Epithelial cell of esophagus (primary cell): ENCODE data around the gene ZNRF3.
"Not testable (repeated sequence)": the region's sequence is repeated elsewhere in the genome, so short reads cannot be mapped to it uniquely, and the experiment has no call there.

Source experiments
- DNase-seq: peaks from one replicate; pipeline ENCODE4 v3.0.0; 2010; ENCODE audit warnings: low read depth
- H3K4me3 ChIP-seq: 2 replicates; pipeline ENCODE4 v1.5.1; 2011; ENCODE audit warnings: mild to moderate bottlenecking, low read length, control low read depth
- CTCF ChIP-seq: IDR thresholded peaks from 2 replicates; pipeline ENCODE4 v1.5.1; 2011; ENCODE audit warnings: low read depth, mild to moderate bottlenecking, low read length, control low read depth, inconsistent platforms; ENCODE audit not compliant: insufficient read depth; ENCODE audit errors: missing control alignments

ZNRF3 gene

GRCh38 chr22:28906312-28906711, 22.9 kb downstream of the ZNRF3 start:
- TF ChIP-seq CTCF = no peak
- H3K4me3 ChIP-seq = no peak overlapping the region
- no peak for DNase-seq

GRCh38 chr22:28907311-28908008, 24.1 kb downstream of the ZNRF3 start:
- H3K4me3 ChIP-seq = no peak overlapping the region
- no peak for TF ChIP-seq CTCF
- DNase-seq = no peak

GRCh38 chr22:28908810-28909209, 25.4 kb downstream of the ZNRF3 start:
- not testable (repeated sequence) for H3K4me3 ChIP-seq
- DNase-seq = peak; percentile 64

GRCh38 chr22:28909375-28909774, 26.0 kb downstream of the ZNRF3 start:
- H3K4me3 ChIP-seq = no peak overlapping the region
- DNase-seq = no peak
- no peak for TF ChIP-seq CTCF

GRCh38 chr22:28910569-28911303, 27.4 kb downstream of the ZNRF3 start:
- no peak for TF ChIP-seq CTCF

GRCh38 chr22:28911304-28911690, 27.9 kb downstream of the ZNRF3 start:
- no peak overlapping the region for H3K4me3 ChIP-seq
- no peak for DNase-seq
- no peak for TF ChIP-seq CTCF

More at GRCh38 chr22:28910569-28911303, 27.4 kb downstream of the ZNRF3 start:
- H3K4me3 ChIP-seq = no peak overlapping the region
- no peak for DNase-seq

- no peak for TF ChIP-seq CTCF
- DNase-seq = no peak
- H3K4me3 ChIP-seq = no peak overlapping the region
These were observed 28.7 kb downstream of the ZNRF3 start for GRCh38 chr22:28911777-28912669.
